A673 (cell line): ENCODE data around the gene MYO1E.
"Not testable (repeated sequence)": the region's sequence is repeated elsewhere in the genome, so short reads cannot be mapped to it uniquely, and the experiment has no call there.

ENCODE experiments used
- EZH2 ChIP-seq: fragments of 200-600 bp; sonication (generic); IDR thresholded peaks from 2 replicates; pipeline ENCODE4 v1.6.1; 2017; ENCODE audit warnings: borderline replicate concordance, low read depth, mild to moderate bottlenecking, mixed read lengths, antibody characterized with exemption, low read length; ENCODE audit not compliant: poor library complexity, severe bottlenecking
- TF ChIP-seq, protein P1 (sequence below): fragments of 300-800, 200-600 bp; sonication (generic); conservative IDR thresholded peaks from 2 replicates; pipeline ENCODE4 v1.5.1; 2017; ENCODE audit warnings: low read depth, mild to moderate bottlenecking, antibody characterized with exemption, low read length, moderate library complexity, mixed read lengths

DNA sequence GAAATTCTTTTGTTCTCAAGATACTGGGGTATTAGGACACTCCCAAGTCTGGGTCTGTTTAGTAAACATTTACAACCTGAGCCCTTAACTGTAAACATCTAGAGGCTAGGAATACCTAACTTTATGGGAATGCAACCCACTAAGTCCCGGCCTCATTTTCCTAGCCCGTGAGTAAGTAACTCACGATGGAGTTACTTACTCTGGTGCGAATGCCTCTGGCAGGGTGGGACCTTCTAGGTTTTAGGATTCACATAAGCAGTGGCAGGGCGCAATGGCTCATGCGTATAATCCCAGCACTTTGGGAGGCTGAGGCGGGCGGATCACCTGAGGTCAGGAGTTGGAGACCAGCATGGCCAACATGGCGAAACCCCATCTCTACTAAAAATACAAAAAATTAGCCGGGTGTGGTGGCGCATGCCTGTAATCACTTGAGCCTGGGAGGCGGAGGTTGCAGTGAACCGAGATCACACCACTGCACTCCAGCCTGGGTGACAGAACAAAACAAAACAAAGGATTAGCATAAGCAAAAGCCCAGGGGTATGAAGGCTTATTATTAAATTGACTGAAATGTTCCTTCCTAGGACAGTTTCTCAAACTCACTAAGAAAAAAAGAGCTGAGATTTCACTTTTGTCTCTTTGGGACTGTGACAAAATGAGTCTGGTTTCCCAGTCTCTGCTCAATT, 14.7 kb upstream of the MYO1E start:
- TF ChIP-seq, protein P1, sequence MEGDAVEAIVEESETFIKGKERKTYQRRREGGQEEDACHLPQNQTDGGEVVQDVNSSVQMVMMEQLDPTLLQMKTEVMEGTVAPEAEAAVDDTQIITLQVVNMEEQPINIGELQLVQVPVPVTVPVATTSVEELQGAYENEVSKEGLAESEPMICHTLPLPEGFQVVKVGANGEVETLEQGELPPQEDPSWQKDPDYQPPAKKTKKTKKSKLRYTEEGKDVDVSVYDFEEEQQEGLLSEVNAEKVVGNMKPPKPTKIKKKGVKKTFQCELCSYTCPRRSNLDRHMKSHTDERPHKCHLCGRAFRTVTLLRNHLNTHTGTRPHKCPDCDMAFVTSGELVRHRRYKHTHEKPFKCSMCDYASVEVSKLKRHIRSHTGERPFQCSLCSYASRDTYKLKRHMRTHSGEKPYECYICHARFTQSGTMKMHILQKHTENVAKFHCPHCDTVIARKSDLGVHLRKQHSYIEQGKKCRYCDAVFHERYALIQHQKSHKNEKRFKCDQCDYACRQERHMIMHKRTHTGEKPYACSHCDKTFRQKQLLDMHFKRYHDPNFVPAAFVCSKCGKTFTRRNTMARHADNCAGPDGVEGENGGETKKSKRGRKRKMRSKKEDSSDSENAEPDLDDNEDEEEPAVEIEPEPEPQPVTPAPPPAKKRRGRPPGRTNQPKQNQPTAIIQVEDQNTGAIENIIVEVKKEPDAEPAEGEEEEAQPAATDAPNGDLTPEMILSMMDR: not testable (repeated sequence)
- TF ChIP-seq EZH2: not testable (repeated sequence)
